MM.1S (cell line): ENCODE results near the gene EXOC4.

Experiments used
- DNase-seq: peaks from one replicate; pipeline ENCODE4 v3.0.0-alpha.2; 2015
- H2AFZ ChIP-seq: fragments of 300-600 bp; sonication (generic); 2 replicates; pipeline ENCODE4 v1.6.0; 2016; ENCODE audit warnings: antibody characterized with exemption, low read length
- H3F3A ChIP-seq: fragments of 300-600 bp; sonication (generic); 2 replicates; pipeline ENCODE4 v1.6.1; 2016; ENCODE audit warnings: mild to moderate bottlenecking, antibody characterized with exemption, low read length, moderate library complexity, mixed read lengths; ENCODE audit not compliant: insufficient read depth
- H3K27ac ChIP-seq: fragments of 300-600 bp; sonication (generic); 2 replicates; pipeline ENCODE4 v1.5.1; 2016; ENCODE audit warnings: mild to moderate bottlenecking, low read length
- H3K27me3 ChIP-seq: fragments of 300-600 bp; sonication (generic); replicated peaks from 2 replicates; pipeline ENCODE4 v1.6.0; 2016; ENCODE audit warnings: low read length; ENCODE audit not compliant: insufficient read depth
- H3K36me3 ChIP-seq: fragments of 300-600 bp; sonication (generic); replicated peaks from 2 replicates; pipeline ENCODE4 v1.6.1; 2016; ENCODE audit warnings: mild to moderate bottlenecking, low read length, mixed read lengths; ENCODE audit not compliant: insufficient read depth
- H3K4me1 ChIP-seq: fragments of 300-600 bp; sonication (generic); 2 replicates; pipeline ENCODE4 v1.6.1; 2016; ENCODE audit warnings: low read length, mixed read lengths
- H3K4me2 ChIP-seq: fragments of 300-600 bp; sonication (generic); 2 replicates; pipeline ENCODE4 v1.6.0; 2016; ENCODE audit warnings: low read depth, low read length
- H3K4me3 ChIP-seq: fragments of 300-600 bp; sonication (generic); 2 replicates; pipeline ENCODE4 v1.5.1; 2016; ENCODE audit warnings: low read length, mixed read lengths
- H3K79me2 ChIP-seq: fragments of 300-600 bp; sonication (generic); 2 replicates; pipeline ENCODE4 v1.6.1; 2016; ENCODE audit warnings: mixed run types, low read length, mixed read lengths
- H3K9ac ChIP-seq: fragments of 300-600 bp; sonication (generic); 2 replicates; pipeline ENCODE4 v1.6.1; 2016; ENCODE audit warnings: low read length, mixed read lengths
- H3K9me2 ChIP-seq: fragments of 300-600 bp; sonication (generic); replicated peaks from 2 replicates; pipeline ENCODE4 v1.6.1; 2016; ENCODE audit warnings: mild to moderate bottlenecking, low read length, mixed read lengths; ENCODE audit not compliant: insufficient read depth
- H3K9me3 ChIP-seq: fragments of 300-600 bp; sonication (generic); replicated peaks from 2 replicates; pipeline ENCODE4 v1.6.1; 2016; ENCODE audit warnings: mild to moderate bottlenecking, low read length, mixed read lengths; ENCODE audit not compliant: insufficient read depth
- H4K20me1 ChIP-seq: fragments of 300-600 bp; sonication (generic); 2 replicates; pipeline ENCODE4 v1.6.1; 2016; ENCODE audit warnings: mild to moderate bottlenecking, low read length, moderate library complexity, mixed read lengths; ENCODE audit not compliant: insufficient read depth
- EZH2 ChIP-seq: fragments of 300-600 bp; sonication (generic); optimal IDR thresholded peaks from 2 replicates; pipeline ENCODE3; 2017; ENCODE audit warnings: low read depth, mild to moderate bottlenecking, antibody characterized with exemption, low read length, mixed read lengths
- EZH2phosphoT487 ChIP-seq: fragments of 300-600 bp; sonication (generic); IDR thresholded peaks from 2 replicates; pipeline ENCODE4 v1.6.1; 2018; ENCODE audit warnings: antibody characterized with exemption, low read length
- TF ChIP-seq, protein P1 (sequence below): fragments of 300-600 bp; sonication (generic); IDR thresholded peaks from 2 replicates; pipeline ENCODE4 v1.5.1; 2016; ENCODE audit warnings: antibody characterized with exemption, low read length, mixed read lengths

EXOC4 gene

DNA sequence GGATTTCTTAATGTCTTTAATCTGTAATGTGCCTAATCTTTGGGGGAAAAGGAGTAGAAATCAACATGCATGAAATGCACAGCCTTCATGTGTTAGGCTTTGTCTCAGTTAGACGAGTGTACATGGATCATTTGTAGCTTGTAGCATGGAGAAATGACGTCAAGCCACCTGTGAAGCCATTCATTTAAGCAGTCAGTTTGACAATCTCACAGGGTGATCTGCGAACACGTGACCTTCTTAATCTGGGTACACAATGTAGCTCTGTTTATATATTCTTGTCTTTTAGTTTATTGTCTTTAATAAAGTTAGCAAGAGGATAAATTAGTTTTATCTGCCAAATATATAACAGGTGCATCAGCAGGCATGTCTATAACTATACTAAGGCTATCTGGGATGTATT lies 522.3 kb downstream of the EXOC4 start:
- TF ChIP-seq EZH2phosphoT487: no peak
- TF ChIP-seq, protein P1, sequence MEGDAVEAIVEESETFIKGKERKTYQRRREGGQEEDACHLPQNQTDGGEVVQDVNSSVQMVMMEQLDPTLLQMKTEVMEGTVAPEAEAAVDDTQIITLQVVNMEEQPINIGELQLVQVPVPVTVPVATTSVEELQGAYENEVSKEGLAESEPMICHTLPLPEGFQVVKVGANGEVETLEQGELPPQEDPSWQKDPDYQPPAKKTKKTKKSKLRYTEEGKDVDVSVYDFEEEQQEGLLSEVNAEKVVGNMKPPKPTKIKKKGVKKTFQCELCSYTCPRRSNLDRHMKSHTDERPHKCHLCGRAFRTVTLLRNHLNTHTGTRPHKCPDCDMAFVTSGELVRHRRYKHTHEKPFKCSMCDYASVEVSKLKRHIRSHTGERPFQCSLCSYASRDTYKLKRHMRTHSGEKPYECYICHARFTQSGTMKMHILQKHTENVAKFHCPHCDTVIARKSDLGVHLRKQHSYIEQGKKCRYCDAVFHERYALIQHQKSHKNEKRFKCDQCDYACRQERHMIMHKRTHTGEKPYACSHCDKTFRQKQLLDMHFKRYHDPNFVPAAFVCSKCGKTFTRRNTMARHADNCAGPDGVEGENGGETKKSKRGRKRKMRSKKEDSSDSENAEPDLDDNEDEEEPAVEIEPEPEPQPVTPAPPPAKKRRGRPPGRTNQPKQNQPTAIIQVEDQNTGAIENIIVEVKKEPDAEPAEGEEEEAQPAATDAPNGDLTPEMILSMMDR: no peak
- no peak overlapping the region for H3K9ac ChIP-seq
- no peaks in the 10 kb centered on the region for H3K9me3 ChIP-seq
- H3F3A ChIP-seq: no peaks in the 10 kb centered on the region
- H2AFZ ChIP-seq: no peak overlapping the region
- H3K4me2 ChIP-seq: no peak overlapping the region
- H3K4me1 ChIP-seq: no peaks in the 10 kb centered on the region
- no peaks in the 10 kb centered on the region for H3K9me2 ChIP-seq
- H3K36me3 ChIP-seq: no peaks in the 10 kb centered on the region
- no peaks in the 10 kb centered on the region for H3K79me2 ChIP-seq
- H4K20me1 ChIP-seq: no peaks in the 10 kb centered on the region
- H3K4me3 ChIP-seq: no peak overlapping the region
- no peak overlapping the region for H3K27ac ChIP-seq
- DNase-seq: no peak
- no peaks in the 10 kb centered on the region for H3K27me3 ChIP-seq

DNA sequence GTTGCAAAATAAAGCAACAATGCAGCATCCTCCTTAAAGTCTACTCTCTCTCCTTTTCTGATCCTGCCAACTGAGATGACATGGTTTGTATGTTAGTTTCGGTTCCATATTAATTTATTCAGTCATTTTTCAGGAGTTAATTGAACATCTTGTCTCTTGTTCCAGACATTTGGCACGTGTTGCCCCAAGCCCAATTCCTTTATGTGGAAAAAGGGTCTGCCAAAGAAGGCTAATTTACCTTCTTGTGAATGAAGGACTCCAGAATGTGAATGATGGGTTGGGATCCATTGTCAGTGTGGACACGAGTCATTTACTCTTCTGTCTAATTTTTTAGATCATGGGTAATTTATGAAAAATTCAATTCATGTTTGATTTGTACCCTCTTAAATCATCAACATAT lies 523.4 kb downstream of the EXOC4 start:
- H3K27me3 ChIP-seq: no peaks in the 10 kb centered on the region
- H3K9me3 ChIP-seq: no peaks in the 10 kb centered on the region
- no peak overlapping the region for H3K4me2 ChIP-seq
- no peak for TF ChIP-seq EZH2phosphoT487
- TF ChIP-seq, protein P1: no peak
- no peak for TF ChIP-seq EZH2
- H3K4me3 ChIP-seq: no peak overlapping the region
- H3F3A ChIP-seq: no peaks in the 10 kb centered on the region
- no peaks in the 10 kb centered on the region for H3K9me2 ChIP-seq
- H3K36me3 ChIP-seq: no peaks in the 10 kb centered on the region
- no peak for DNase-seq
- no peak overlapping the region for H3K9ac ChIP-seq
- no peaks in the 10 kb centered on the region for H3K4me1 ChIP-seq
- no peak overlapping the region for H3K27ac ChIP-seq
- H4K20me1 ChIP-seq: no peaks in the 10 kb centered on the region
- H3K79me2 ChIP-seq: no peaks in the 10 kb centered on the region
- no peak overlapping the region for H2AFZ ChIP-seq

DNA sequence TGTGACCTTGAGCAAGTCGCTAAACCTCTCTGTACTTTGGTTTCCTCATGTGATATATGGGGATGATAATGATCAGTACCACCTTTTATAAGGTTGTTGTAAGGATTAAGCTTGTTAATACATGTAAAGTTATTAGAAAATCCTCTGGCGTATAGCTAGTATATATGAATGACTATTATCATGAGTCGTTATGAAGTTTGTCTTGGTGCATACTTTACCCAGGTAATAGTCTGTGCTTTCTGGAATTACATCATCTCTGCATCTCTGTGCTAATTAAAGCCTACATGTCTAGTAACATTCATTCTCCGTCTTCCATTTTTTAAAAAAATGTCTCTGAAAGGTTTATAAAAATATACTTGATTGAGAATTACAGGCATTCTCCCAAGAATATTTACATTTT lies 524.8 kb downstream of the EXOC4 start:
- Histone ChIP-seq H3K4me2 (no peak overlapping the region), H3K4me1 (no peaks in the 10 kb centered on the region), H3K4me3 (no peak overlapping the region), H4K20me1 (no peaks in the 10 kb centered on the region), H3K9me2 (no peaks in the 10 kb centered on the region), H3K79me2 (no peaks in the 10 kb centered on the region), H3F3A (no peaks in the 10 kb centered on the region), H3K36me3 (no peaks in the 10 kb centered on the region), H2AFZ (no peak overlapping the region), H3K27me3 (no peaks in the 10 kb centered on the region), H3K9me3 (no peaks in the 10 kb centered on the region), H3K9ac (no peak overlapping the region), H3K27ac (no peak overlapping the region)
- no peak for DNase-seq
- TF ChIP-seq, protein P1: no peak
- TF ChIP-seq EZH2 (no peak), EZH2phosphoT487 (no peak)
